ENCODE results near the gene ZNF528.

The ZNF528 gene

GRCh38 chr19:52464798-52465470 is 67.3 kb downstream of the ZNF528 start:
- H3K27ac Mint-ChIP-seq = no peak overlapping the region
- no peak overlapping the region for H3K4me3 Mint-ChIP-seq
- H3K27me3 Mint-ChIP-seq = no peaks in the 10 kb centered on the region
- H3K9me3 Mint-ChIP-seq = peaks cover 63% of the 10 kb centered on the region
- peaks cover 61% of the 10 kb centered on the region for H3K36me3 Mint-ChIP-seq (ENCODE audit: low read depth)
- H3K4me1 Mint-ChIP-seq (ENCODE audit: low read depth) = no peaks in the 10 kb centered on the region
